ENCODE measurements around the gene SCG5.
"Not testable (repeated sequence)": the region's sequence is repeated elsewhere in the genome, so short reads cannot be mapped to it uniquely, and the experiment has no call there.

The SCG5 gene, protein sequence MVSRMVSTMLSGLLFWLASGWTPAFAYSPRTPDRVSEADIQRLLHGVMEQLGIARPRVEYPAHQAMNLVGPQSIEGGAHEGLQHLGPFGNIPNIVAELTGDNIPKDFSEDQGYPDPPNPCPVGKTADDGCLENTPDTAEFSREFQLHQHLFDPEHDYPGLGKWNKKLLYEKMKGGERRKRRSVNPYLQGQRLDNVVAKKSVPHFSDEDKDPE

DNA sequence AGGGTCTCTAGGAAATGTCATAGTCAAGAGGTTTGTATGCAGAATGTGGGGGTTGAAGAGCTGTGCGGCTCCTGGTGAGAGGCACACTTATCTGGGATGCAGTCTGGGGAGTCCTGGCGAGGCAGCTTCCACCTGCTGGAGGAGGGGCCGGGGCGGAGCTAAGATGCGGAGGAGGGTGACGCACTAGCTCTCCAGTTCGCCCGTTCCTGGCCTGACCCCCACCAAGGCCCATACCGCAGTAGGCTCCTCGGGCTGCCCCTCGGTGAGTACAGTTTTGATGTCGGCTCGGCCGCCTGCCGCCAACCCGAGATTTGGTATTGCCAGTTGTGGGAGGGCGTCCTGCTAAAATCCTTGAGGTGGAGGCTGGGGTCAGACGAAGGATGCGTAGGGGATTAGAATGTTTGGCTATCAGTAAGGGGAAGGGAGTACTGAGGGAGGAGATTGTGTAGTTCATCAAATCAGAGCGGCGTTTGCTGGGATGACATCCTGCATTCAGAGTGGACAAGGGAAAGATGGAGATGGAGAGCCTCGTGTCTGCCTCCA lies at the start of gene SCG5:
Gene SCG5, plus strand, starts transcription at position 194 of the 543 bp plus-strand sequence. CDS start 1,883 bp downstream, outside the sequence.
- H3K4me3 ChIP-seq (ENCODE audit: low read depth, low read length): peak within 1 kb of the TSS; percentile 20
- TF ChIP-seq, protein P1, sequence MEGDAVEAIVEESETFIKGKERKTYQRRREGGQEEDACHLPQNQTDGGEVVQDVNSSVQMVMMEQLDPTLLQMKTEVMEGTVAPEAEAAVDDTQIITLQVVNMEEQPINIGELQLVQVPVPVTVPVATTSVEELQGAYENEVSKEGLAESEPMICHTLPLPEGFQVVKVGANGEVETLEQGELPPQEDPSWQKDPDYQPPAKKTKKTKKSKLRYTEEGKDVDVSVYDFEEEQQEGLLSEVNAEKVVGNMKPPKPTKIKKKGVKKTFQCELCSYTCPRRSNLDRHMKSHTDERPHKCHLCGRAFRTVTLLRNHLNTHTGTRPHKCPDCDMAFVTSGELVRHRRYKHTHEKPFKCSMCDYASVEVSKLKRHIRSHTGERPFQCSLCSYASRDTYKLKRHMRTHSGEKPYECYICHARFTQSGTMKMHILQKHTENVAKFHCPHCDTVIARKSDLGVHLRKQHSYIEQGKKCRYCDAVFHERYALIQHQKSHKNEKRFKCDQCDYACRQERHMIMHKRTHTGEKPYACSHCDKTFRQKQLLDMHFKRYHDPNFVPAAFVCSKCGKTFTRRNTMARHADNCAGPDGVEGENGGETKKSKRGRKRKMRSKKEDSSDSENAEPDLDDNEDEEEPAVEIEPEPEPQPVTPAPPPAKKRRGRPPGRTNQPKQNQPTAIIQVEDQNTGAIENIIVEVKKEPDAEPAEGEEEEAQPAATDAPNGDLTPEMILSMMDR (IDR thresholded peaks at IDR 0.05; ENCODE audit: low read depth, low read length): no peak

DNA sequence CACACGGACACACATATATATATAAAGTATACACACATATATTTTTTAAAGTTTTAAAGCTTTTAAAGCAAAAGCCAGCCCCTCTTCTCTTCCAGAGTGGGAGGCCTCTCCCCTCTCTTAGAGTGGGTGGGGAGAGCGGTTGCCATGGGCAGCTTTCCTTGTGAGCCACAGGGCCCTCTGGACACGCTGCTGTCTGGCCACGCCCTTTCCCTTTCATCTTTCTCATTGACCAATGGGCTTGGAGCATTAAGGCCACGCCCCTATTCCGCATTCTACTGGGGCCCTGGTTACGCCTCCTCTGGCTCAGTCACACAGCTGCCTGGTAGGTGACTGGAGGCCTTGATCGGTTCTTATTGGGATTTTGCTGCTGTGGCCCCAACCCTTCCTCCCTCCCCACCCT lies 48.4 kb upstream of the SCG5 start, which contains the start of gene GOLGA8N:
Gene GOLGA8N, plus strand, starts transcription at position 306 of the 400 bp plus-strand sequence.
- not testable (repeated sequence) for H3K4me3 ChIP-seq (ENCODE audit: low read depth, low read length)

DNA sequence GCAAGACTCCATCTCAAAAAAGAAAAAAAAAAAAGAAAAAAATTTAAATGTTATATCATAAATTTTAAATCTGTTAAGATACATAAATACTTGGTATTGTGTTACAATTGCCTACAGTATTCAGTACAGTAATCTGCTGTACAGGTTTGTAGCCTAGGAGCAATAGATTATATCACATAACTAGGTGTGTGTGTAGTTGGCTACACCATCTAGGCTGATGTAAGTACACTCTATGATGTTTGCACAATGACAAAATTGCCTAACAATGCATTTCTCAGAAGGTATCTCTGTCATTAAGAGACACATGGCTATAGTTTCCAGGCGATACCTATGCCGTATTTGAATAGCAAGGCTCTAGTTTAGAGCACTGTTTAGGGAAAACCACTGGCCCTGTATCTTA lies 32.0 kb upstream of the SCG5 start:
- not testable (repeated sequence) for H3K4me3 ChIP-seq (ENCODE audit: low read depth, low read length)

DNA sequence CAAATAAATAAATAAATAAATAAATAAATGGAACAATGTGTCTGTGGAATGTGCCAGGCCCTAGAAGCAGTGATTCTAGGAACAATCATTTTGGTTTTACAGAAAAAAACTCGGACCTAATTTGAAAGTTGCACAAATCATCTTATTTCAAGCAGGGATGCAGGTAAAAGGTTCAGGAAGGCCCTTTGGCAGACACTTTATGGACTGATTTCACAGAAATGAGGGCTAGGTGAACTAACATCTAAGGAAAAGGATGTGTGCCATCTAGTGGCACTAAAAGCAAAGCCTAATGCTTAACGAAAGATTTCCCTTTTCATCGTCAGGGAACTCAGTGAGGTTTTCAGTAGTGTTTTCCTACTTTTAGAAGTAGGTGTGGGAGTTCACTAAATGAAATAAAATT lies 30.8 kb upstream of the SCG5 start:
- not testable (repeated sequence) for H3K4me3 ChIP-seq (ENCODE audit: low read depth, low read length)

DNA sequence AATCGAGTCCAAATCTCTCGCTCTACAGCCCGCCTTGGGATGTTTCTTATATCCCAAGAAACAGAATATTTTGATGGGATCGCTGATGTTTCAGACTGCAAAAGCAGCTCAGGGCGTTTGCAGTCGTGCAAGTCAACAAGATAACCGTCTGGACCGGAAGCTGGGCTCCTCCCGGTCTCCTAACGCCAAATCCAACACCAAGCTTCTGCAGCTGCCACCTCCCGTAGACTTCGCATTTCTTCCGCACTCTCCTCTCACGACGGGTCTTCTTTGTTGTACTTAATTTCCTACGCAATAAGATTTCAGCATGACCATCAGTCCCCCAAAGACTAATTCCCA lies 26.8 kb upstream of the SCG5 start:
- peak overlapping the region; percentile 70 for H3K4me3 ChIP-seq (ENCODE audit: low read depth, low read length)

DNA sequence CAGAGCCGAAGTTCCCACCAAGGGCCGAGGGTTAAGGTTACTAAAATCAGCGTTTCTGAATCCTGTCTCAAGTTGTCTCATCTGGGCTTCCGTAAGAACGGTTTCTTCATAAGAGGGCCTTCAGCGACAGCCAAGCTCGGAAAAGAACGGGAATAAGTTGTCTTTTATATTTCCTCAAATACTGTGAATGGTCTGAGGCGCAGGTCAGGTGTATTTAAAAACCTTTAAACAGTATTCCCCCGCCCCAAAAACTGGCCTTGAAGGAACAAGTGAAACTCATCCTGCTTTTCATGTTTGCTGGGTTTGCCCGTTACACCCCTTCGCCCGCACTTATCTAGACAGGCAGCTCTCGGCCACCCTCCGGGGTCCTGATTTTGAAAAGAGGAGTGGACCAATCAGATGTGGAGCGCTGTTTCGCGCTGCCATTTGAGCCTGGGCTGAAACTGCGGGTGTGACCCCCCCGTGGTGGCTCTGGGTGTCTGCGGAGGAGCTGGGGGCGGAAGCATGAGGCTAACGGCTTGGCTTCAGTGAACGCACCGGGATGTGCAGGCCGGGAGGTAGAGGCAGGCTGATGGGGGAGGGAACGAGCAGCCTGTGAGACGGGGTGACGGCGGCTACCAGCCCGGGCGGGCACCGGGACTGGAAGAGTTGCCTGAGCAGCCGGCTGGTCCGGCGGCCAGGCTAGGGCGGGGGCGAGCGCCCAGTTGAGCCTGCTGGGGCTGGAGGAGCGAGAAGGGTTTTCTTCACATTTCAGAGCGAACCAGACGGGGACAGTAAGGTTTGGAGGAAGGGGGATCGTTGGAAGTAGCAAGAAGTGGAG lies 26.2 kb upstream of the SCG5 start, which contains the start of gene ARHGAP11A:
Gene ARHGAP11A, plus strand, starts transcription at position 454 of the 820 bp plus-strand sequence. CDS start 708 bp downstream, outside the sequence.
- peak within 1 kb of the TSS; percentile 70 for H3K4me3 ChIP-seq (ENCODE audit: low read depth, low read length)

DNA sequence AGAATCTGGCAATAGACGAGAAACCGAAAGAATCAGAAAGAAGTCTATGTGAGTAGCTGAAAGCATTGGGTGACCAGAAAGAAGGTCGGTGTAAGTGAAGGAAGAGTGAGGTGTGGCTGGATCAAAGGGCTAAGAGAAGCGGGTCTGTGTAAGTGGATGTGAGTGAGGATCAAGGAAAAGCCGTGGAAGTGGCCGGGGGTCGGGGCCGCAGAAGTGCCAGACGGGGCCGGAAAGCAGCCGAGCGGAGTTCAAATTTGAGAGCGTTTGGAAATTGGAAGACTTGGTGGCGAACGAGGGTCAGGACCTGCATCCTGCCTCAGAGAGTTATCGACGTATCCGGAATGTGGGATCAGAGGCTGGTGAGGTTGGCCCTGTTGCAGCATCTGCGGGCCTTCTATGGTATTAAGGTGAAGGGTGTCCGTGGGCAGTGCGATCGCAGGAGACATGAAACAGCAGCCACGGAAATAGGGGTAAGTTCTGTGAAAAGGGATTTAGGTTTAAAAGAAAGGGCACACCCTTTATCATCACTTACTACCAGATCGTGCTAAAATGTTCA lies 25.6 kb upstream of the SCG5 start:
- H3K4me3 ChIP-seq (ENCODE audit: low read depth, low read length): peak overlapping the region; percentile 70

DNA sequence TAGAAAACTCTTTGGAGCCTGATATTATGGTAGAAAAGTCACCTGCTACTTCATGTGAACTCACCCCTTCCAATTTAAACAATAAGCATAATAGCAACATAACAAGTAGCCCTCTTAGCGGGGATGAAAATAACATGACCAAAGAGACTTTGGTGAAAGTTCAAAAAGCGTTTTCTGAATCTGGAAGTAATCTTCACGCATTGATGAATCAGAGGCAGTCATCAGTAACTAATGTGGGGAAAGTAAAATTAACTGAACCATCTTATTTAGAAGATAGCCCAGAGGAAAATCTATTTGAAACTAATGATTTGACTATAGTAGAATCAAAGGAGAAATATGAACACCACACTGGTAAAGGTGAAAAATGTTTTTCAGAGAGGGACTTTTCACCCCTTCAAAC lies 5.1 kb upstream of the SCG5 start:
- no peak overlapping the region for H3K4me3 ChIP-seq (ENCODE audit: low read depth, low read length)
- TF ChIP-seq, protein P1 (IDR thresholded peaks at IDR 0.05; ENCODE audit: low read depth, low read length): no peak

DNA sequence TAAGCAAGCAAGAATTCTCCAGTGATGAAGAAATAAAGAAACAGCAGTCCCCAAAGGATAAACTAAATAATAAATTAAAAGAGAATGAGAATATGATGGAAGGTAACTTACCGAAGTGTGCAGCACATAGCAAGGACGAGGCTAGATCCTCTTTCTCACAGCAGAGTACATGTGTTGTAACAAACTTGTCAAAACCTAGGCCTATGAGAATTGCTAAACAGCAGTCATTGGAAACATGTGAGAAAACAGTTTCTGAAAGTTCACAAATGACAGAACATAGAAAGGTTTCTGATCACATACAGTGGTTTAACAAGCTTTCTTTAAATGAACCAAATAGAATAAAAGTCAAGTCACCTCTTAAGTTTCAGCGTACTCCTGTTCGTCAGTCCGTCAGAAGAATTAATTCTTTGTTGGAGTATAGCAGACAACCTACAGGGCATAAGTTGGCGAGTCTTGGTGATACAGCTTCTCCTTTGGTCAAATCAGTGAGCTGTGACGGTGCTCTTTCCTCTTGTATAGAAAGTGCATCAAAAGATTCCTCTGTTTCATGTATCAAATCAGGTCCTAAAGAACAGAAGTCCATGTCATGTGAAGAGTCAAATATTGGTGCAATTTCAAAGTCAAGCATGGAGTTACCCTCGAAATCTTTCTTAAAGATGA lies 4.5 kb upstream of the SCG5 start:
- TF ChIP-seq, protein P1 (IDR thresholded peaks at IDR 0.05; ENCODE audit: low read depth, low read length): no peak
- H3K4me3 ChIP-seq (ENCODE audit: low read depth, low read length): no peak overlapping the region

DNA sequence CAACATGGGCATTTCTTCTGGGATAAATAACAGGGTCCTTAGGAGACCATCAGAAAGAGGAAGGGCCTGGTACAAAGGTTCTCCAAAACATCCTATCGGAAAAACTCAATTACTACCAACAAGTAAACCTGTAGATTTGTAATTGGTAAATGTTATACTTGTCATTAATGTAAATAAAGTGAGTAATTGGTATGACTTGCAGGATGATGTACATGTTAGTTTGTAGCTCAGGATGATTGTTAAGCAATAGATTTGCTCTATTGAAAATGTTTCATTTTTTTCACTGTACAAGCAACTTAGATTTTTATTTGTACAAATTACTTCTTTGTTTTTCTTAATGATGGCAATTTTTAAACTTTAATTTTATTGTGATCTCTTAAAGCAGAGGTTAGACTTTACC lies 3.8 kb upstream of the SCG5 start:
- TF ChIP-seq, protein P1 (IDR thresholded peaks at IDR 0.05; ENCODE audit: low read depth, low read length): no peak
- no peak overlapping the region for H3K4me3 ChIP-seq (ENCODE audit: low read depth, low read length)
